GM23248 (cell line): ENCODE data around the gene MTHFD1L. TPM values are rescaled to one million over a fixed set of nuclear protein-coding genes. Genes with fewer than 3 reads are reported as not detected.

Experiments used
- DNase-seq: peaks from one replicate; pipeline ENCODE4 v3.0.0-alpha.2; 2015
- H2AFZ ChIP-seq: fragments of 200-600 bp; sonication (generic); 2 replicates; pipeline ENCODE4 v1.6.1; 2016; ENCODE audit warnings: antibody characterized with exemption
- H3F3A ChIP-seq: fragments of 200-600 bp; sonication (generic); 2 replicates; pipeline ENCODE4 v1.6.1; 2016; ENCODE audit warnings: mild to moderate bottlenecking, antibody characterized with exemption, mixed run types; ENCODE audit not compliant: insufficient read depth
- H3K27ac ChIP-seq: fragments of 200-600 bp; sonication (generic); 2 replicates; pipeline ENCODE4 v1.5.1; 2016; ENCODE audit warnings: mild to moderate bottlenecking
- H3K27me3 ChIP-seq: fragments of 200-600 bp; sonication (generic); replicated peaks from 2 replicates; pipeline ENCODE4 v1.6.1; 2016; ENCODE audit warnings: mild to moderate bottlenecking; ENCODE audit not compliant: insufficient read depth
- H3K36me3 ChIP-seq: fragments of 200-600 bp; sonication (generic); 2 replicates; pipeline ENCODE4 v1.6.1; 2016; ENCODE audit warnings: low read depth, mild to moderate bottlenecking
- H3K4me1 ChIP-seq: fragments of 200-600 bp; sonication (generic); 2 replicates; pipeline ENCODE4 v1.6.1; 2016; ENCODE audit warnings: mild to moderate bottlenecking; ENCODE audit not compliant: insufficient read depth
- H3K4me2 ChIP-seq: fragments of 200-600 bp; sonication (generic); one replicate; pipeline ENCODE4 v1.6.1; 2016; ENCODE audit warnings: mild to moderate bottlenecking; ENCODE audit not compliant: unreplicated experiment
- H3K4me3 ChIP-seq: fragments of 200-600 bp; sonication (generic); 2 replicates; pipeline ENCODE4 v1.5.1; 2016; ENCODE audit warnings: mild to moderate bottlenecking
- H3K79me2 ChIP-seq: fragments of 200-600 bp; sonication (generic); 2 replicates; pipeline ENCODE4 v1.6.1; 2016; ENCODE audit warnings: mild to moderate bottlenecking; ENCODE audit not compliant: insufficient read depth
- H3K9ac ChIP-seq: fragments of 200-600 bp; sonication (generic); 2 replicates; pipeline ENCODE4 v1.6.1; 2016; ENCODE audit warnings: mild to moderate bottlenecking
- H3K9me2 ChIP-seq: fragments of 200-600 bp; sonication (generic); 2 replicates; pipeline ENCODE4 v1.6.1; 2016; ENCODE audit warnings: mixed run types, mild to moderate bottlenecking, moderate library complexity; ENCODE audit not compliant: insufficient read depth
- H3K9me3 ChIP-seq: fragments of 200-600 bp; sonication (generic); one replicate; pipeline ENCODE4 v1.6.1; 2017; ENCODE audit warnings: low read depth
- H4K20me1 ChIP-seq: fragments of 200-600 bp; sonication (generic); 2 replicates; pipeline ENCODE4 v1.6.0; 2016; ENCODE audit not compliant: insufficient read depth
- EZH2 ChIP-seq: fragments of 200-600 bp; sonication (generic); IDR thresholded peaks from 2 replicates; pipeline ENCODE4 v1.6.1; 2018; ENCODE audit warnings: antibody characterized with exemption, mild to moderate bottlenecking; ENCODE audit not compliant: insufficient read depth, poor library complexity, severe bottlenecking
- EZH2phosphoT487 ChIP-seq: fragments of 200-600 bp; sonication (generic); IDR thresholded peaks from 2 replicates; pipeline ENCODE4 v1.6.1; 2018; ENCODE audit warnings: antibody characterized with exemption, moderate library complexity, mild to moderate bottlenecking, low read depth; ENCODE audit not compliant: insufficient read depth
- WGBS, 2 experiments: methylation state at CpG; one replicate each; pipeline ENCODE4 v1.1.6; 2015 to 2017; ENCODE audit warnings: low lambda C conversion rate in 2 of 2, low coverage in 1 of 2; ENCODE audit errors: missing lambda C conversion rate in 2 of 2; 5-methylcytosine and 5-hydroxymethylcytosine counted together
- in situ Hi-C: fragments of 300-500 bp; cut with MboI; formaldehyde crosslinking; loops from 2 replicates; pipeline ENCODE4 v1.15.0; 2020
- polyA plus RNA-seq: library from polyadenylated mRNA; unstranded; fragments of >200 nt; fragmentation: Nextera tagmentation; extraction: Ambion mirVana; gene quantifications from 2 replicates; pipeline ENCODE4 v1.2.1, GENCODE V29; 2016
- total RNA-seq: library from RNA; depleted of rRNA; stranded (reverse); fragments of >200 nt; shearing (Covaris generic); gene quantifications from 2 replicates; pipeline ENCODE4 v1.2.3, GENCODE V29; 2014

The MTHFD1L gene
- total and polyA plus RNA-seq, 2 experiments from 2014 or later, result 57.6 to 99.6 TPM

DNA sequence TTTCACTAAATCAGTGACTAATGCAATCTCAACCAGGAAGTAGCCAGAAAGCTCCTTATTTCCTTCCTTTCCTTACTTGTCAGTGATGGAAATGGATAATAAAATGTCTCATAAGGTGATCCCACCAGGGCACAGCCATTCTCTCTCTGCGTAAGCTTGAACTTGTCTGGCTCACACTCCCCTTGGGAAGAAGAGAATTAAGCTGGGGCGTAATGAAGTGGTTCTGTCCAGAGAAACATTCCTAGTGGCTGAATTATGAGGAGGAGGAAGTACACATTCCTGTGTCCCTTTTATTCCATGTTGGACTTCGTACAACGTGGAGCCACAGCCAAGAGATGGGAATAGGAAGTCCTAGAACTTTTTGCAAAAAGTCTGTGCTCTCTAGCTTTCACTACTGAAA, 93.7 kb downstream of the MTHFD1L start:
- no peaks in the 10 kb centered on the region; the same call in none of the 2 replicates for H3K79me2 ChIP-seq
- peak; percentile 32 for DNase-seq
- peaks cover 60% of the 10 kb centered on the region for H3K36me3 ChIP-seq
- H2AFZ ChIP-seq, result no peak overlapping the region
- no peak overlapping the region for H3K4me3 ChIP-seq
- H3F3A ChIP-seq, result peaks cover 24% of the 10 kb centered on the region
- peak overlapping the region; percentile 32; the same call in 1 of the 2 replicates for H3K27ac ChIP-seq
- H3K4me2 ChIP-seq, result no peak overlapping the region
- H3K9me2 ChIP-seq, result no peaks in the 10 kb centered on the region
- no peak for TF ChIP-seq EZH2phosphoT487
- no peak for TF ChIP-seq EZH2
- H3K4me1 ChIP-seq, result 0 out of 2 replicates have a peak, but pooled peaks cover 9% of the 10 kb centered on the region
- H3K9me3 ChIP-seq, result no peaks in the 10 kb centered on the region
- H3K27me3 ChIP-seq, result no peaks in the 10 kb centered on the region
- WGBS, 2 experiments, result 21 to 33% methylated on average over 4 of the region's 4 CpGs
- in situ Hi-C loops, result no loop called here
- 0 out of 2 replicates have a peak overlapping the region, but pooled peaks have one; percentile 5 for H3K9ac ChIP-seq
- H4K20me1 ChIP-seq, result no peaks in the 10 kb centered on the region

DNA sequence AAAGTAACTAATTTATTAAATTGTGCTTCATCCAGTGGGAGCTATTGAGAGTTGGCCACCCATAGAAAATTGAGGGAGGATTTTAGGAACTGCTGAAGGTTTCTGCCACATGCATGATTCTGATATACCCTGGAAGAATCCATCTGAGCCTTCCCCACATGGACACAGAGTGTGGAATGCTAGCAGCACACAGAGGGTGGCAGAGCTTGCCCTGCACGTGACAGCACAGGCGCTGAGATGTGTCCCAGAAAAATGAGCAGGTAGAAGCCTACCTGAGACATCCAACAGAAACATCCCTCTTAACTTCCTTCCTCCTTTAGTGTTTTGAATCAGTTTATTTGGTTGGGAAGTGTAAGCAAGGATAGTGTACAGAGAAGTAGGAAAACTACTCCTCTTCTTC, 96.9 kb downstream of the MTHFD1L start:
- Histone ChIP-seq H3K4me1 (0 out of 2 replicates have a peak, but pooled peaks cover 9% of the 10 kb centered on the region), H3K27ac (no peak overlapping the region), H3K36me3 (peaks cover 59% of the 10 kb centered on the region), H3K9me3 (no peaks in the 10 kb centered on the region), H2AFZ (no peak overlapping the region), H3K9ac (no peak overlapping the region), H3K27me3 (no peaks in the 10 kb centered on the region), H4K20me1 (no peaks in the 10 kb centered on the region), H3K4me2 (no peak overlapping the region), H3F3A (peaks cover 18% of the 10 kb centered on the region; the same call in 1 of the 2 replicates), H3K4me3 (no peak overlapping the region), H3K79me2 (no peaks in the 10 kb centered on the region; the same call in 1 of the 2 replicates), H3K9me2 (no peaks in the 10 kb centered on the region)
- in situ Hi-C loops, result no loop called here
- WGBS, 2 experiments, result 98 to 100% methylated on average over 2 of the region's 2 CpGs
- no peak for DNase-seq
- TF ChIP-seq EZH2phosphoT487 (no peak), EZH2 (no peak)

DNA sequence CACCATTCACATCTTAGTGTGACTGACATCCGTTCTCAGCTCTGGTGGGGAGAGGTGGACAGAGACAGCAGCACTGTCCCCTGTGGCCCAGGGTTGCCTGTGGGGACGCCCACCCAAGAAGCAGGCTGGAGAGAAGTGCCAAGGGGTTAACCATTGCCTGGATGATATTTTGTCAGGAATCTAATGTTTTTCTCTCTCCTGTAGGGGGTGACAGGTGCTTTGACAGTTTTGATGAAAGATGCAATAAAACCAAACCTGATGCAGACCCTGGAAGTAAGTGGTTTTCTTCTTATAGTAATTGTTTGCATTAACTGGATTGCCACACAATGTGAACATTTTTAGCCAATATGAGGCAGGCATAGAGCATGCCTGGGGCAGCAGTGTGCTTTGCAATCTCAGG, 99.3 kb downstream of the MTHFD1L start:
- no peak overlapping the region for H3K4me2 ChIP-seq
- H3K27me3 ChIP-seq, result no peaks in the 10 kb centered on the region
- no peak overlapping the region for H3K9ac ChIP-seq
- 0 out of 2 replicates have a peak, but pooled peaks cover 2% of the 10 kb centered on the region for H3F3A ChIP-seq
- DNase-seq, result no peak
- H3K9me3 ChIP-seq, result no peaks in the 10 kb centered on the region
- in situ Hi-C loops, result no loop called here
- H3K4me3 ChIP-seq, result no peak overlapping the region
- TF ChIP-seq EZH2 (no peak), EZH2phosphoT487 (no peak)
- H3K36me3 ChIP-seq, result peaks cover 59% of the 10 kb centered on the region
- H4K20me1 ChIP-seq, result no peaks in the 10 kb centered on the region
- H3K79me2 ChIP-seq, result no peaks in the 10 kb centered on the region
- no peaks in the 10 kb centered on the region for H3K9me2 ChIP-seq
- 83 to 88% methylated on average over 2 of the region's 2 CpGs for WGBS, 2 experiments
- no peak overlapping the region for H3K27ac ChIP-seq
- H2AFZ ChIP-seq, result no peak overlapping the region
- no peaks in the 10 kb centered on the region for H3K4me1 ChIP-seq

DNA sequence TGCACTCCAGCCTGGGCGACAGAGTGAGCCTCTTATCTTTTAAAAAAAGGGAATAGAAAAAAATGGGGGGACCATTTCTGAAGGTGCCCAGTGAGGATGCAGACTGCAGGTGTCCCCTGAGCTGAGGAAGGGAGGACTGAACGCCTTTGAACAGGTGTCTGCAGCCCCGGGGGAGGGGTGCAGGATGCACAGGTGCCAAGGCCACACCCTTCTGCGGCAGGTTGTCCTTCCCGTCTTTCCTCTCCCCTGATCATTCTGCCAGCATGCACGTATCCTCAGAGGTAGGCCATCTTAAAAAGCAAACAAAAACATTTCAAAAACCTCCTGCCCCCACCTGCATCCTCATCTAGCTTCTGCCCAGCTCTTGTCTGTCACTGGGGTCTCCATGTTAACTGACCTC, 101.3 kb downstream of the MTHFD1L start:
- Histone ChIP-seq H3F3A (peaks cover 8% of the 10 kb centered on the region; the same call in 1 of the 2 replicates), H3K27me3 (no peaks in the 10 kb centered on the region), H3K4me1 (no peaks in the 10 kb centered on the region), H3K4me3 (no peak overlapping the region), H4K20me1 (no peaks in the 10 kb centered on the region), H2AFZ (no peak overlapping the region), H3K79me2 (no peaks in the 10 kb centered on the region), H3K9me3 (no peaks in the 10 kb centered on the region), H3K36me3 (peaks cover 69% of the 10 kb centered on the region), H3K9ac (no peak overlapping the region), H3K4me2 (no peak overlapping the region), H3K27ac (no peak overlapping the region), H3K9me2 (no peaks in the 10 kb centered on the region)
- TF ChIP-seq EZH2, result no peak
- no peak for TF ChIP-seq EZH2phosphoT487
- in situ Hi-C loops, result no loop called here
- WGBS, 2 experiments, result 95 to 100% methylated on average over 5 to 6 of the region's 6 CpGs
- no peak for DNase-seq

DNA sequence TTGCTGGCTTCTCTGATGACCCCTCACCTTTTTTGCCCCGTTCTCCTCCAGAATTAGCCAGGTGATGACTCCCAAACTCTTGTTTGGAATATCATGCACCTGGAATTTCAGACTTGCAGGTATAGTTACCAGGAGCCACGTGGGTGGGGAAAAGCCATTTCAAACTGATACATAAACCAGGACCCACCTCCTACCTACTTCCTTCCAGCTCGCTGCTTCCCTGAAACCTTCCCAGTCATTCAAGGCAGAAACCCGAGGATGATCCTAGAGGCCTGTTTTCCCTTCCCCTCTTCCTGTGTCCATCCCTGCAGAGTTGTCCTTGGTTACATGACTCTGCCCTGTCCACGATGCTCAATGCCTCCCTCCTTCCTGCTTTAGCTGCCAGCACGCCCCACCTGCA, 101.9 kb downstream of the MTHFD1L start:
- Histone ChIP-seq H3K9me2 (no peaks in the 10 kb centered on the region), H3K36me3 (peaks cover 71% of the 10 kb centered on the region), H3K27ac (no peak overlapping the region), H3K9me3 (no peaks in the 10 kb centered on the region), H3K79me2 (no peaks in the 10 kb centered on the region), H4K20me1 (no peaks in the 10 kb centered on the region), H3F3A (peaks cover 9% of the 10 kb centered on the region; the same call in 1 of the 2 replicates), H3K4me3 (no peak overlapping the region), H3K27me3 (no peaks in the 10 kb centered on the region), H3K4me2 (no peak overlapping the region), H3K4me1 (no peaks in the 10 kb centered on the region), H3K9ac (no peak overlapping the region), H2AFZ (no peak overlapping the region)
- no peak for TF ChIP-seq EZH2
- no peak for TF ChIP-seq EZH2phosphoT487
- 88 to 94% methylated on average over 6 of the region's 6 CpGs for WGBS, 2 experiments
- in situ Hi-C loops, result no loop called here
- no peak for DNase-seq
